ENCODE results near the gene YTHDC2. TPM values are rescaled to one million over a fixed set of nuclear protein-coding genes. Genes with fewer than 3 reads are reported as not detected.

Gene YTHDC2
- total RNA-seq, 2 experiments from 2014 or later: 40.3 to 60.1 TPM

DNA sequence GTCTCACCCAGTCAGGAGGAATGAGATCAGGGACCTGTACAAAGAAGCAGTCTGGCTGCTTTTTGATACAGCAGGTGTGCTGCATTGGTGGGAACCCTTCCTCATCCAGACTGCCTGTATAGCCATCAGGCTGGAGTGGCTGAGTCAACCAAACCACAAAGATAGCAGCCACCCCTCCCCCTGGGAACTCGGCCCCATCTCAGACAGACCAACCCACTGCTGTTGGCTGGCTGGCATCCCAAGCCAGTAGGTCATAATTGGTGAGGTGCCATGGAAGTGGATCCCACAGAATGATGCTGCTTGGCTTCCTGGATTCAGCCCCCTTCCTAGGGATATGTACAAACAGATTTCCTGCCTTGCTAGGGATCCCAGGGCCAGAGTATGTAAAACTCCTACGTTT, 60.9 kb downstream of the YTHDC2 start:
- Histone ChIP-seq H3K27ac (ENCODE audit: low read depth, low read length, poor library complexity, severe bottlenecking) (no peak overlapping the region), H3K4me1 (ENCODE audit: insufficient read depth, low read length, poor library complexity, severe bottlenecking) (no peaks in the 10 kb centered on the region), H3K4me2 (ENCODE audit: low read length) (no peak overlapping the region), H3K9me2 (ENCODE audit: insufficient read depth, low read length) (no peaks in the 10 kb centered on the region), H3K9me3 (ENCODE audit: low read length) (0 out of 2 replicates have a peak, but pooled peaks cover 5% of the 10 kb centered on the region), H4K20me1 (ENCODE audit: insufficient read depth, low read length) (no peaks in the 10 kb centered on the region), H3K36me3 (ENCODE audit: insufficient read depth, low read length) (peaks cover 71% of the 10 kb centered on the region), H3K79me2 (ENCODE audit: insufficient read depth, low read depth, low read length) (no peaks in the 10 kb centered on the region; the same call in 1 of the 2 replicates), H3K4me3 (ENCODE audit: low read depth, low read length, poor library complexity, severe bottlenecking) (no peak overlapping the region), H2AFZ (ENCODE audit: low read length) (no peak overlapping the region)
- BruUV-seq (replicated peaks): no TSS peak
- TF ChIP-seq, protein P1, sequence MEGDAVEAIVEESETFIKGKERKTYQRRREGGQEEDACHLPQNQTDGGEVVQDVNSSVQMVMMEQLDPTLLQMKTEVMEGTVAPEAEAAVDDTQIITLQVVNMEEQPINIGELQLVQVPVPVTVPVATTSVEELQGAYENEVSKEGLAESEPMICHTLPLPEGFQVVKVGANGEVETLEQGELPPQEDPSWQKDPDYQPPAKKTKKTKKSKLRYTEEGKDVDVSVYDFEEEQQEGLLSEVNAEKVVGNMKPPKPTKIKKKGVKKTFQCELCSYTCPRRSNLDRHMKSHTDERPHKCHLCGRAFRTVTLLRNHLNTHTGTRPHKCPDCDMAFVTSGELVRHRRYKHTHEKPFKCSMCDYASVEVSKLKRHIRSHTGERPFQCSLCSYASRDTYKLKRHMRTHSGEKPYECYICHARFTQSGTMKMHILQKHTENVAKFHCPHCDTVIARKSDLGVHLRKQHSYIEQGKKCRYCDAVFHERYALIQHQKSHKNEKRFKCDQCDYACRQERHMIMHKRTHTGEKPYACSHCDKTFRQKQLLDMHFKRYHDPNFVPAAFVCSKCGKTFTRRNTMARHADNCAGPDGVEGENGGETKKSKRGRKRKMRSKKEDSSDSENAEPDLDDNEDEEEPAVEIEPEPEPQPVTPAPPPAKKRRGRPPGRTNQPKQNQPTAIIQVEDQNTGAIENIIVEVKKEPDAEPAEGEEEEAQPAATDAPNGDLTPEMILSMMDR (conservative IDR thresholded peaks at IDR 0.05; ENCODE audit: low read length): no peak
- no peak for TF ChIP-seq EZH2phosphoT487 (IDR thresholded peaks at IDR 0.05; ENCODE audit: borderline replicate concordance, low read depth, low read length)
- intact Hi-C loops (cut with micrococcal nuclease; ENCODE audit: unreplicated experiment): no loop called here
- ChIA-PET CTCF (ENCODE audit: unreplicated experiment) (no interaction called here), POLR2A (no interaction called here)
- no peak for DNase-seq (ENCODE audit: low spot score)

DNA sequence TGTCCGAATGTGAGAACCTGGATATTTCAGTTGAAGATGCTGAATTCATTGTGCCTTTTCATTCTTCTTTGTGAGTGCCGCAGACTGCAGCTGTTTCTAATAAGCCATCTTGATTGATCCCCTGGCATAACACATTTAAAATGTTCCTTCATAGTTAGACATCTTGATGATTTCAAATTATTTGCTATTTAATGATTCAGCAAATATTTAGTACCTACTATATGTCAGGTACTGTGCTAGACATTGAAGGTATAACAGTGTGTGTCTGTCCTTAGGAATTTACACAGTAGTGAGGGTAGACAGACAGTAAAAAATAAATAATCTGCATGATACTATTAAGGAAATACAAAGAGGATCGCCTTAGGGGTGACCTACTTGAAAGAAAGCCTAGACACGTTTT, 61.6 kb downstream of the YTHDC2 start:
- Histone ChIP-seq H3K9me3 (ENCODE audit: low read length) (0 out of 2 replicates have a peak, but pooled peaks cover 5% of the 10 kb centered on the region), H3K79me2 (ENCODE audit: insufficient read depth, low read depth, low read length) (no peaks in the 10 kb centered on the region; the same call in 1 of the 2 replicates), H3K36me3 (ENCODE audit: insufficient read depth, low read length) (peaks cover 73% of the 10 kb centered on the region), H3K27ac (ENCODE audit: low read depth, low read length, poor library complexity, severe bottlenecking) (no peak overlapping the region), H3K9me2 (ENCODE audit: insufficient read depth, low read length) (no peaks in the 10 kb centered on the region), H3K4me2 (ENCODE audit: low read length) (no peak overlapping the region), H3K4me3 (ENCODE audit: low read depth, low read length, poor library complexity, severe bottlenecking) (no peak overlapping the region), H4K20me1 (ENCODE audit: insufficient read depth, low read length) (no peaks in the 10 kb centered on the region), H2AFZ (ENCODE audit: low read length) (no peak overlapping the region), H3K4me1 (ENCODE audit: insufficient read depth, low read length, poor library complexity, severe bottlenecking) (no peaks in the 10 kb centered on the region)
- POLR2A ChIA-PET: no interaction called here
- BruUV-seq (replicated peaks): no TSS peak
- DNase-seq (ENCODE audit: low spot score): no peak
- TF ChIP-seq, protein P1 (conservative IDR thresholded peaks at IDR 0.05; ENCODE audit: low read length): no peak
- no peak for TF ChIP-seq EZH2phosphoT487 (IDR thresholded peaks at IDR 0.05; ENCODE audit: borderline replicate concordance, low read depth, low read length)
- CTCF ChIA-PET (ENCODE audit: unreplicated experiment): no interaction called here
- intact Hi-C loops (cut with micrococcal nuclease; ENCODE audit: unreplicated experiment): loop anchor here (5.0 kb wide), 1 partner anchor 38 kb away; no protein-coding TSS in a partner anchor

DNA sequence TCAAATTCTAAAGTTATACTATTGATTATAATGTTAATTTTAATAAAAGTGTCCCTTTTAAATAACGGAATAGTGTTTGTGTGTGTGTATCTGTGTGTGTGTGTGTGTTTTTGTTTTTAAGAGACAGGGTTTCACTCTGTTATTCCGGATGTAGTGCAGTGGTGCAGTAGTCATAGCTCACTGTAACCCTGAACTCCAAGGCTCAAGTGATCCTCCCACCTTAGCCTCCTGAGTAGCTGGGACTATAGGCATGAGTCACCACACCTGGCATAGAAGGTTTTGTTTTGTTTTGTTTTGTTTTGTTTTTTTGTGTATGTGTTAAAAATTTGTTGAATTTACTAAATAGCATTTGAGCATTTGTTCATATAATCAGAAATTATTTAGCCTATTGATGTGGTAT, 64.6 kb downstream of the YTHDC2 start:
- no peaks in the 10 kb centered on the region for H3K4me1 ChIP-seq (ENCODE audit: insufficient read depth, low read length, poor library complexity, severe bottlenecking)
- H3K27ac ChIP-seq (ENCODE audit: low read depth, low read length, poor library complexity, severe bottlenecking): no peak overlapping the region
- H3K79me2 ChIP-seq (ENCODE audit: insufficient read depth, low read depth, low read length): no peaks in the 10 kb centered on the region; the same call in 1 of the 2 replicates
- H4K20me1 ChIP-seq (ENCODE audit: insufficient read depth, low read length): no peaks in the 10 kb centered on the region
- no peak overlapping the region for H2AFZ ChIP-seq (ENCODE audit: low read length)
- BruUV-seq (replicated peaks): no TSS peak
- POLR2A ChIA-PET: no interaction called here
- H3K9me3 ChIP-seq (ENCODE audit: low read length): no peaks in the 10 kb centered on the region
- CTCF ChIA-PET (ENCODE audit: unreplicated experiment): no interaction called here
- no peak for TF ChIP-seq EZH2phosphoT487 (IDR thresholded peaks at IDR 0.05; ENCODE audit: borderline replicate concordance, low read depth, low read length)
- TF ChIP-seq, protein P1 (conservative IDR thresholded peaks at IDR 0.05; ENCODE audit: low read length): no peak
- no peak overlapping the region for H3K4me3 ChIP-seq (ENCODE audit: low read depth, low read length, poor library complexity, severe bottlenecking)
- intact Hi-C loops (cut with micrococcal nuclease; ENCODE audit: unreplicated experiment): loop anchor here (5.0 kb wide), 1 partner anchor 41 kb away; no protein-coding TSS in a partner anchor
- no peaks in the 10 kb centered on the region for H3K9me2 ChIP-seq (ENCODE audit: insufficient read depth, low read length)
- no peak overlapping the region for H3K4me2 ChIP-seq (ENCODE audit: low read length)
- peaks cover 69% of the 10 kb centered on the region for H3K36me3 ChIP-seq (ENCODE audit: insufficient read depth, low read length)
- no peak for DNase-seq (ENCODE audit: low spot score)
